GM10266 (cell line): ENCODE results near the gene ZNF432.
"Not testable (repeated sequence)": the region's sequence is repeated elsewhere in the genome, so short reads cannot be mapped to it uniquely, and the experiment has no call there.

ENCODE experiments used
- DNase-seq: peaks from one replicate; pipeline ENCODE4 v3.0.0; 2012; ENCODE audit errors: extremely low spot score
- CTCF ChIP-seq: IDR thresholded peaks from 2 replicates; pipeline ENCODE4 v1.5.1; 2012; ENCODE audit warnings: mild to moderate bottlenecking, low read depth; ENCODE audit not compliant: control insufficient read depth, insufficient read depth; ENCODE audit errors: missing control alignments

ZNF432 gene

GRCh38 chr19:52048555-52049501 lies at the start of gene ZNF432:
ZNF432 (minus strand) TSS chr19:52048838; CDS start chr19:52046868, 1,970 bp downstream.
- DNase-seq = peak; percentile 84
- no peak for TF ChIP-seq CTCF

- DNase-seq = not testable (repeated sequence)
Measured at GRCh38 chr19:52096416-52096815, 47.8 kb upstream of the ZNF432 start.

- peak; percentile 82 for DNase-seq
- no peak for TF ChIP-seq CTCF
Measured at GRCh38 chr19:52095172-52096014, 46.8 kb upstream of the ZNF432 start, which contains the start of gene ZNF841. ZNF841 (minus strand) TSS chr19:52095765; CDS start chr19:52084801, 10,964 bp downstream.

GRCh38 chr19:52094526-52095130 lies 46.0 kb upstream of the ZNF432 start:
- no peak for DNase-seq
- TF ChIP-seq CTCF = no peak

- no peak for TF ChIP-seq CTCF
Measured at GRCh38 chr19:52086481-52086880, 37.8 kb upstream of the ZNF432 start.

GRCh38 chr19:52070496-52070895 lies 21.9 kb upstream of the ZNF432 start:
- no peak for DNase-seq
- no peak for TF ChIP-seq CTCF

More at GRCh38 chr19:52086481-52086880, 37.8 kb upstream of the ZNF432 start:
- no peak for DNase-seq

- TF ChIP-seq CTCF = no peak
- DNase-seq = no peak
Measured at GRCh38 chr19:52069653-52070052, 21.0 kb upstream of the ZNF432 start.
